Anterior cingulate cortex (tissue), 58 donors: ENCODE data around the gene BPI.
A peak's percentile ranks its signal among the peaks of the same experiment; 100 is the strongest.
"Not testable (repeated sequence)": the region's sequence is repeated elsewhere in the genome, so short reads cannot be mapped to it uniquely, and the experiment has no call there.

Source experiments
- DNase-seq, 58 donors: peaks; one replicate each; lab custom pipeline; 2025; lab: John Stamatoyannopoulos, UW

The BPI gene

GRCh38 chr20:38354227-38354626 lies 50.3 kb downstream of the BPI start:
- no peak for DNase-seq

GRCh38 chr20:38355161-38356012 lies 51.4 kb downstream of the BPI start:
- peak in 49 of 58 donors; percentile 12 to 90 (median 51) for DNase-seq

- DNase-seq = no peak
Observed at GRCh38 chr20:38357653-38358207, 53.8 kb downstream of the BPI start.

- DNase-seq = no peak
Observed at GRCh38 chr20:38358556-38358955, 54.6 kb downstream of the BPI start.

- no peak for DNase-seq
Observed at GRCh38 chr20:38363004-38363747, 59.2 kb downstream of the BPI start.

GRCh38 chr20:38369389-38369788 lies 65.4 kb downstream of the BPI start:
- no peak for DNase-seq

- DNase-seq = peak in 2 of 58 donors; percentile 10 to 37
Observed at GRCh38 chr20:38372806-38373205, 68.8 kb downstream of the BPI start.

- no peak for DNase-seq
Observed at GRCh38 chr20:38373231-38373867, 69.4 kb downstream of the BPI start.

GRCh38 chr20:38373898-38374297 lies 69.9 kb downstream of the BPI start:
- no peak for DNase-seq

GRCh38 chr20:38377039-38377685 lies 73.2 kb downstream of the BPI start:
- DNase-seq = no peak

- DNase-seq = not testable (repeated sequence)
Observed at GRCh38 chr20:38377838-38378237, 73.9 kb downstream of the BPI start.

GRCh38 chr20:38383147-38383546 lies 79.2 kb downstream of the BPI start:
- no peak for DNase-seq

- no peak for DNase-seq
Observed at GRCh38 chr20:38386004-38386403, 82.0 kb downstream of the BPI start.

- no peak for DNase-seq
Observed at GRCh38 chr20:38386851-38387250, 82.9 kb downstream of the BPI start.
